GM18520 (cell line): ENCODE measurements around the gene SLC12A3.

ENCODE experiments used
- ATAC-seq: cut with Tn5 transposase; IDR thresholded peaks from one replicate; pipeline ENCODE4 v1.9.1; 2021; ENCODE audit not compliant: unreplicated experiment

SLC12A3 gene

GRCh38 chr16:56848029-56848936, 16.7 kb upstream of the SLC12A3 start:
- no peak for ATAC-seq

- ATAC-seq = no peak
Observed at GRCh38 chr16:56848955-56849689, 15.9 kb upstream of the SLC12A3 start.

- ATAC-seq = no peak
Observed at GRCh38 chr16:56849690-56850680, 15.0 kb upstream of the SLC12A3 start.

- ATAC-seq = no peak
Observed at GRCh38 chr16:56851671-56852400, 13.2 kb upstream of the SLC12A3 start.

- no peak for ATAC-seq
Observed at GRCh38 chr16:56852401-56852730, 12.6 kb upstream of the SLC12A3 start.

GRCh38 chr16:56852968-56853367, 12.0 kb upstream of the SLC12A3 start:
- ATAC-seq = no peak

- no peak for ATAC-seq
Observed at GRCh38 chr16:56855201-56855600, 9.8 kb upstream of the SLC12A3 start.

GRCh38 chr16:56855946-56856345, 9.1 kb upstream of the SLC12A3 start:
- no peak for ATAC-seq

GRCh38 chr16:56856876-56857447, 8.0 kb upstream of the SLC12A3 start:
- no peak for ATAC-seq

GRCh38 chr16:56858374-56858773, 6.6 kb upstream of the SLC12A3 start:
- ATAC-seq = no peak

GRCh38 chr16:56859636-56860035, 5.4 kb upstream of the SLC12A3 start:
- no peak for ATAC-seq

GRCh38 chr16:56860226-56861020, 4.6 kb upstream of the SLC12A3 start:
- ATAC-seq = peak; percentile 55

- ATAC-seq = no peak
Observed at GRCh38 chr16:56861092-56861610, 3.9 kb upstream of the SLC12A3 start.

GRCh38 chr16:56861756-56862155, 3.3 kb upstream of the SLC12A3 start:
- ATAC-seq = no peak

- no peak for ATAC-seq
Observed at GRCh38 chr16:56862776-56863175, 2.2 kb upstream of the SLC12A3 start.

GRCh38 chr16:56865394-56866062, 521 bp downstream of the SLC12A3 start:
- no peak for ATAC-seq

GRCh38 chr16:56866955-56867830, 2.2 kb downstream of the SLC12A3 start:
- ATAC-seq = no peak
